Hypothalamus (tissue), 51 donors: Measurements from ENCODE around the gene SH2D2A.

Experiments used
- DNase-seq, 51 donors: peaks; one replicate each; lab custom pipeline; 2025; lab: John Stamatoyannopoulos, UW

Gene SH2D2A

GRCh38 chr1:156848461-156849150, 32.0 kb upstream of the SH2D2A start:
- no peak for DNase-seq

- DNase-seq: no peak
Observed at GRCh38 chr1:156847591-156848460, 31.2 kb upstream of the SH2D2A start.

GRCh38 chr1:156846643-156847042, 30.0 kb upstream of the SH2D2A start:
- no peak for DNase-seq

- no peak for DNase-seq
Observed at GRCh38 chr1:156845953-156846545, 29.4 kb upstream of the SH2D2A start.

GRCh38 chr1:156845055-156845952, 28.7 kb upstream of the SH2D2A start:
- no peak for DNase-seq

- DNase-seq: no peak
Observed at GRCh38 chr1:156844638-156845037, 28.0 kb upstream of the SH2D2A start.

- no peak for DNase-seq
Observed at GRCh38 chr1:156844102-156844501, 27.5 kb upstream of the SH2D2A start.

GRCh38 chr1:156842618-156843300, 26.1 kb upstream of the SH2D2A start:
- DNase-seq: no peak

- DNase-seq: no peak
Observed at GRCh38 chr1:156841295-156841855, 24.7 kb upstream of the SH2D2A start.

- no peak for DNase-seq
Observed at GRCh38 chr1:156840898-156841279, 24.2 kb upstream of the SH2D2A start.

GRCh38 chr1:156840186-156840897, 23.7 kb upstream of the SH2D2A start:
- DNase-seq: no peak

GRCh38 chr1:156839426-156840109, 22.9 kb upstream of the SH2D2A start:
- DNase-seq: no peak

GRCh38 chr1:156838972-156839371, 22.3 kb upstream of the SH2D2A start:
- peak in 6 of 51 donors; percentile 4 to 20 (median 9) for DNase-seq

- DNase-seq: no peak
Observed at GRCh38 chr1:156836892-156837291, 20.2 kb upstream of the SH2D2A start.

- no peak for DNase-seq
Observed at GRCh38 chr1:156836041-156836654, 19.5 kb upstream of the SH2D2A start.

- no peak for DNase-seq
Observed at GRCh38 chr1:156834322-156834721, 17.7 kb upstream of the SH2D2A start.

- DNase-seq: no peak
Observed at GRCh38 chr1:156833603-156834002, 17.0 kb upstream of the SH2D2A start.

GRCh38 chr1:156832434-156832833, 15.8 kb upstream of the SH2D2A start:
- DNase-seq: no peak
